ENCODE data around the gene ABCA7.

ABCA7 gene

GRCh38 chr19:1041835-1042685, 2.2 kb downstream of the ABCA7 start:
- TF ChIP-seq CTCF (IDR thresholded peaks at IDR 0.05; ENCODE audit: control insufficient read depth, insufficient read depth, low read depth, low read length, missing control alignments), result no peak
- no peak overlapping the region for H3K4me3 ChIP-seq (ENCODE audit: control insufficient read depth, low read depth, low read length)
- no peak for DNase-seq (ENCODE audit: low read depth)

- DNase-seq (ENCODE audit: low read depth), result no peak
- no peak for TF ChIP-seq CTCF (IDR thresholded peaks at IDR 0.05; ENCODE audit: control insufficient read depth, insufficient read depth, low read depth, low read length, missing control alignments)
- no peak overlapping the region for H3K4me3 ChIP-seq (ENCODE audit: control insufficient read depth, low read depth, low read length)
These were observed 3.0 kb downstream of the ABCA7 start for GRCh38 chr19:1042689-1043511.

GRCh38 chr19:1045247-1045603, 5.3 kb downstream of the ABCA7 start:
- DNase-seq (ENCODE audit: low read depth), result no peak
- no peak for TF ChIP-seq CTCF (IDR thresholded peaks at IDR 0.05; ENCODE audit: control insufficient read depth, insufficient read depth, low read depth, low read length, missing control alignments)
- no peak overlapping the region for H3K4me3 ChIP-seq (ENCODE audit: control insufficient read depth, low read depth, low read length)

GRCh38 chr19:1046117-1046626, 6.3 kb downstream of the ABCA7 start:
- no peak overlapping the region for H3K4me3 ChIP-seq (ENCODE audit: control insufficient read depth, low read depth, low read length)
- TF ChIP-seq CTCF (IDR thresholded peaks at IDR 0.05; ENCODE audit: control insufficient read depth, insufficient read depth, low read depth, low read length, missing control alignments), result no peak
- DNase-seq (ENCODE audit: low read depth), result no peak

GRCh38 chr19:1046836-1047695, 7.2 kb downstream of the ABCA7 start:
- no peak for TF ChIP-seq CTCF (IDR thresholded peaks at IDR 0.05; ENCODE audit: control insufficient read depth, insufficient read depth, low read depth, low read length, missing control alignments)
- DNase-seq (ENCODE audit: low read depth), result no peak
- H3K4me3 ChIP-seq (ENCODE audit: control insufficient read depth, low read depth, low read length), result no peak overlapping the region

- no peak overlapping the region for H3K4me3 ChIP-seq (ENCODE audit: control insufficient read depth, low read depth, low read length)
- DNase-seq (ENCODE audit: low read depth), result no peak
- TF ChIP-seq CTCF (IDR thresholded peaks at IDR 0.05; ENCODE audit: control insufficient read depth, insufficient read depth, low read depth, low read length, missing control alignments), result no peak
These were observed 7.8 kb downstream of the ABCA7 start for GRCh38 chr19:1047696-1048147.
